Measurements from ENCODE around the gene SYS1.

SYS1 gene

DNA sequence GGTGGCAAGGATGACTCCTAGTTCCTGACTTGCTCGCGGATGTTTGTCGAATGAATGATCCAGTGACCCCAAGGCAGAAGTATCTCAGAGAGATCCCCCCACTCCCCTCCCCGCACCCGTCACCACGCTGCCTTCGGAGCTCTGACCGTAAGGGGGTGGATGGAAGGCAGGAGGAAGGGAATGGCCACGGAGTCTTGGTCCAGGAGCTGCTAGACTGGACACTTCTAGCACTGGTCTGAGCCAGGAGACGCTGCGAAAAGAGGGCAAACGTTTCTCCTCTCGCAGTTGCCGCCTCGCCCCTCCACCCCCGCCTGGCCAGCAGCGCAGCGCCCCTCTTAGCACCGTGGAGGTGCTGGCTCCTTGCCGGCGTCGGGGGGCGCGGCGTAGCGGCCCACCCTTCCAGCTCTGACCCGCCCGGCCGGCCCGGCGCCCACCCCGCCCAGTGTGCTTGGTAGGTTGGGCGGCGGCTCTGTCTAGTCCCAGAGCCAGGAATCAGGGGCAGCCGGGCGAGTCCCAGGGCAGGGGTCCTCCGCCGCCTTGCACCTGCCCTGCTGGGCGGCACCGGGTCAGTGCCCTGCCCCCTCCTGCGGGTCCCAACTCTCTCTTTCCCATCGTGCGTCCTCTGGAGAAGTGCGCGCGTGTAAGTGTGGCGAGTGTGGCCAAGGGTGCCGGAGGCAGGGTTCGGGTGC is 42.8 kb downstream of the SYS1 start:
- Histone ChIP-seq H3K36me3 (ENCODE audit: control insufficient read depth, insufficient read depth, low read length) (peaks cover 4% of the 10 kb centered on the region; the same call in 1 of the 2 replicates), H3K4me3 (ENCODE audit: low read length) (peak overlapping the region; percentile 77), H3K27me3 (ENCODE audit: control insufficient read depth, insufficient read depth, low read length) (peaks cover 3% of the 10 kb centered on the region; the same call in 1 of the 2 replicates), H3K9me3 (ENCODE audit: control insufficient read depth, insufficient read depth, low read length) (peaks cover 1% of the 10 kb centered on the region; the same call in 1 of the 2 replicates), H3K27ac (ENCODE audit: low read length) (no peak overlapping the region), H3K4me1 (ENCODE audit: control insufficient read depth, insufficient read depth, low read length) (0 out of 2 replicates have a peak, but pooled peaks cover 2% of the 10 kb centered on the region)
- DNase-seq (ENCODE audit: low read depth, low spot score) = no peak
- WGBS (ENCODE audit: insufficient coverage, insufficient read length) = no CpG with 5 or more reads among the region's 49 CpGs

DNA sequence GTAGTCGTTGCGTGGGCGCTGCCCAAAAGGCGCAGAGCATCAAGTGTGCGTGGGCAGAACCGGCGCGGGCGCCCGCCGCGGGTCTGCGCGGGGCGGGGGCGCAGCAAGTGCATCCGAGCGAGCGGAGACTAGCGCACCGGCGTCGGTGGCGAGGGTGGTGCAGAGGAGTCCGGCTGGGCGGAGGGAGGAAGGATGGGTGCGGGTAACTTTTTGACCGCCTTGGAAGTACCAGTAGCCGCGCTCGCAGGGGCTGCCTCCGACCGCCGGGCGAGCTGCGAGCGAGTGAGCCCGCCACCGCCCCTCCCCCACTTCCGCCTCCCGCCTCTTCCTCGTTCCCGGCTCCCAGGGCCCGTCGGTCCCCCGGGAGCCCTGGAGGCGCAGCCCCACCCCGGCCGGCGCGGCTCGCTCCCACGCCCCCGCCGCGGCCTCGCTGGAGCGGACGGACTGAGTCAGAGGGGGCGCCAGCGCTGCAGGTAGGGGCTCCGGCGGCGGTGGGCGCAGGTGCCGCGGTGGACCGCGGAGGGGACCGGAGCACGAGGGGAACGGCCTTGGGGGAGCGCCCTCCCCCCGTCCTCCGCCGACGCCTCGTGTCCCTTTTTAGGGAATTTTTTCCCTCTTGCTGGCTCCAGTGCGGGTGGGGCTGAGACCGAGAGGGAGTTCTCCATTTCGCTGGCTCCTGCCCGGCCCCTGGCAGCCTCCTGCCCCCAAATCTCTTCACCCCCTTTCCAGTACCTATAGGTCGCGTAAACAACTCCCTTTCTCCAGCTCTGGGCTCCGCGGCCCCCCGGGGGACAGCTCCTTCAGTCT is 43.5 kb downstream of the SYS1 start:
- 0 out of 2 replicates have a peak, but pooled peaks cover 2% of the 10 kb centered on the region for H3K4me1 ChIP-seq (ENCODE audit: control insufficient read depth, insufficient read depth, low read length)
- no peaks in the 10 kb centered on the region; the same call in 1 of the 2 replicates for H3K9me3 ChIP-seq (ENCODE audit: control insufficient read depth, insufficient read depth, low read length)
- no CpG with 5 or more reads among the region's 87 CpGs for WGBS (ENCODE audit: insufficient coverage, insufficient read length)
- H3K4me3 ChIP-seq (ENCODE audit: low read length) = peak overlapping the region; percentile 77
- H3K27ac ChIP-seq (ENCODE audit: low read length) = no peak overlapping the region
- H3K36me3 ChIP-seq (ENCODE audit: control insufficient read depth, insufficient read depth, low read length) = peaks cover 4% of the 10 kb centered on the region; the same call in 1 of the 2 replicates
- peak; percentile 1 for DNase-seq (ENCODE audit: low read depth, low spot score)
- peaks cover 3% of the 10 kb centered on the region; the same call in 1 of the 2 replicates for H3K27me3 ChIP-seq (ENCODE audit: control insufficient read depth, insufficient read depth, low read length)

DNA sequence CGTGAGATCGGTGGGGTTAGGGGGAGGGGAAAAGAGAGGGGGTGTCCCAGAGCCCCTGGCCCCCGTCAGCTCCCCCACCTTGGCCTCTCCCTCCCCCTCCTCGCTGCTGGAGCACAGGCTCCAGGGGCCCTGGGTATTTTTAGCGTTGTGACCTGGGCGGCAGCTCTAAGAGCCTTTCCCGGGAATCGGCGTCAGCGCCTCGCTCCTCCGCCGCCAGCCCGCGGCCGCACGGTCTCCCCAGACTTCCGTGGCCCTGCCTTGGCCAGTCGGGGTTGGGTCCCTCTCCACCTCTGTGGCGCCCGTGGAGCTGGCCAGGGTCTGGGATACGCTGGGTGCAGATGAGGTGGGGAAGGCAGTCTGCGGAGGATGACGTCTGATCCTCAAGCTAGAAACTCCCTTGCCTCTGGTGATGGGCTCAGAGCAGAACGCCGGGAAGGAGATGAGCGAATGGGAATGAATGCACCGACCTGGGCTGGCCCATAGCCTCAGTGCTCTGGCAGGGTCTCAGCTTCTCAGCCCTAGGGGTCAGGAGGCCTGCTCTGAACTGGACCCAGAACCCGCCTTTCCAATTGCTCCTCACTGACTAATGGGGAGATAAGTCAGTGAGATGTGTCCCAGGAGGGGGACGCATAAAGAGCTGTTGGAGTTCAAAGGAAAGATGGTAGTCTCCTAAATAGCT is 44.2 kb downstream of the SYS1 start:
- Histone ChIP-seq H3K9me3 (ENCODE audit: control insufficient read depth, insufficient read depth, low read length) (no peaks in the 10 kb centered on the region), H3K4me1 (ENCODE audit: control insufficient read depth, insufficient read depth, low read length) (0 out of 2 replicates have a peak, but pooled peaks cover 2% of the 10 kb centered on the region), H3K27ac (ENCODE audit: low read length) (no peak overlapping the region), H3K4me3 (ENCODE audit: low read length) (peak overlapping the region; percentile 77), H3K36me3 (ENCODE audit: control insufficient read depth, insufficient read depth, low read length) (peaks cover 4% of the 10 kb centered on the region; the same call in 1 of the 2 replicates), H3K27me3 (ENCODE audit: control insufficient read depth, insufficient read depth, low read length) (peaks cover 3% of the 10 kb centered on the region; the same call in 1 of the 2 replicates)
- no CpG with 5 or more reads among the region's 30 CpGs for WGBS (ENCODE audit: insufficient coverage, insufficient read length)
- DNase-seq (ENCODE audit: low read depth, low spot score) = peak; percentile 7

DNA sequence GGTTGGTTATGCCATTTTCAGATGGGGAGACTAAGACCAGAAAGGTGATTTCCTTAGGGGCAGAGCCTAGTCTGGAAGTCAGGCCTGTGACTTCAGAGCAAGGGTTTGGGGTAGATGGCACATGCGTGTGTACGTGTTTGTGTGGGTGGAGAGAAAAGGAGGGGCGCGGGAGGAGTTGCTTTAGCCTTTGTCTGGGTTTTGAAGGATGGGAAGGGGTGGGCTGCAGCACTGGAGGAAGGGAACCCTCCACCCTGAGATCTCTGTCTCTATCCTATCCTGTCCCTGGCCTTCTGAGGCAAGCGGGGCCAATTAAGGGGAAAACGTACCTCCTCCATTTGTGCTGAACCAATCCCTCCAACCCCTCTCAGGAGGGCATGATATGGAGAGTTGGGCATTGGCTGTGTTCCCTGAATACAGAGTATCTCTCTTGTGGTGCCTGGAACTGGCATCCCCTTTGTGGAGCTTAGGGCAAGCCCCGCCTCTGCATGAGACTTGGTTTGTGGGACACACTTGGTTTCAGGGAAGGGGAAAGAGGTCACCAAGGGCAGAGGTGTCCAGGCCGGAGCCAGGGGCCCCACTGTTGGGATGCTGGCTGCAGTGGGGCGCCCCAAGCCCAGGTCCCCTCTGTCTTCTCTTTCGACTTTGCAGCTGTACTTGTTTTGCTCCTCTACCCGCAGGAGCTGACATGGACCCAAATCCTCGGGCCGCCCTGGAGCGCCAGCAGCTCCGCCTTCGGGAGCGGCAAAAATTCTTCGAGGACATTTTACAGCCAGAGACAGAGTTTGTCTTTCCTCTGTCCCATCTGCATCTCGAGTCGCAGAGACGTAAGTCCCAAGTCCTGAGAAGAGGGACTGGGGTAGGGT is 45.1 kb downstream of the SYS1 start, which contains the start of gene DBNDD2:
Gene DBNDD2 (plus strand): TSS at position 507 of the 863 bp plus-strand sequence. CDS start 179 bp downstream, at position 686.
- 0 out of 2 replicates have a peak, but pooled peaks cover 2% of the 10 kb centered on the region for H3K4me1 ChIP-seq (ENCODE audit: control insufficient read depth, insufficient read depth, low read length)
- H3K27ac ChIP-seq (ENCODE audit: low read length) = no peak within 1 kb of the TSS
- H3K27me3 ChIP-seq (ENCODE audit: control insufficient read depth, insufficient read depth, low read length) = peaks cover 3% of the 10 kb centered on the region; the same call in 1 of the 2 replicates
- H3K4me3 ChIP-seq (ENCODE audit: low read length) = peak within 1 kb of the TSS; percentile 77
- 100% methylated on average over 2 of the region's 21 CpGs for WGBS (ENCODE audit: insufficient coverage, insufficient read length)
- H3K9me3 ChIP-seq (ENCODE audit: control insufficient read depth, insufficient read depth, low read length) = no peaks in the 10 kb centered on the region
- peaks cover 4% of the 10 kb centered on the region; the same call in 1 of the 2 replicates for H3K36me3 ChIP-seq (ENCODE audit: control insufficient read depth, insufficient read depth, low read length)
- no peak for DNase-seq (ENCODE audit: low read depth, low spot score)

DNA sequence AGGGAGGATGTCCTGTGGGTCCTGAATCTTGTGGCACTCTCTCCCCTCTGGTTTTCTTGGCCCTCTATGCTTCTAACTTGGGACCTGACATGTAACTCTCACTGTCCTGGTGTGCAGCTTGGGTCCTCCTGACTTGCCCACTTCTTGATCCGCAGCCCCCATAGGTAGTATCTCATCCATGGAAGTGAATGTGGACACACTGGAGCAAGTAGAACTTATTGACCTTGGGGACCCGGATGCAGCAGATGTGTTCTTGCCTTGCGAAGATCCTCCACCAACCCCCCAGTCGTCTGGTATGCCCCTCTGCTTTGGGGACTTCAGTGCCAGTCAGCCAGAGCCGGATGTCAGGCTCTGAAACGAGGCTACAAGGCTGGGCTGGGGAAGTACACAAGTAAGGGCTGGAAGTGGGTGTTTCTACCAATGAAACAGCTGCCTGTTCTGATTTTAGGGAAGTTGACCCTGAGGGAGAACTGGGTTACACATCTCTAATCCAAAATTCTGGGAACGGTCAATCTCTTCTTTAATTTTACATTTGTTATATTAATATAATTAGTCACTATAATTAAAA is 45.8 kb downstream of the SYS1 start:
- Histone ChIP-seq H3K36me3 (ENCODE audit: control insufficient read depth, insufficient read depth, low read length) (peaks cover 4% of the 10 kb centered on the region; the same call in 1 of the 2 replicates), H3K4me1 (ENCODE audit: control insufficient read depth, insufficient read depth, low read length) (0 out of 2 replicates have a peak, but pooled peaks cover 2% of the 10 kb centered on the region), H3K27me3 (ENCODE audit: control insufficient read depth, insufficient read depth, low read length) (peaks cover 3% of the 10 kb centered on the region; the same call in 1 of the 2 replicates), H3K9me3 (ENCODE audit: control insufficient read depth, insufficient read depth, low read length) (no peaks in the 10 kb centered on the region), H3K27ac (ENCODE audit: low read length) (no peak overlapping the region), H3K4me3 (ENCODE audit: low read length) (no peak overlapping the region)
- no peak for DNase-seq (ENCODE audit: low read depth, low spot score)
- no CpG with 5 or more reads among the region's 7 CpGs for WGBS (ENCODE audit: insufficient coverage, insufficient read length)

DNA sequence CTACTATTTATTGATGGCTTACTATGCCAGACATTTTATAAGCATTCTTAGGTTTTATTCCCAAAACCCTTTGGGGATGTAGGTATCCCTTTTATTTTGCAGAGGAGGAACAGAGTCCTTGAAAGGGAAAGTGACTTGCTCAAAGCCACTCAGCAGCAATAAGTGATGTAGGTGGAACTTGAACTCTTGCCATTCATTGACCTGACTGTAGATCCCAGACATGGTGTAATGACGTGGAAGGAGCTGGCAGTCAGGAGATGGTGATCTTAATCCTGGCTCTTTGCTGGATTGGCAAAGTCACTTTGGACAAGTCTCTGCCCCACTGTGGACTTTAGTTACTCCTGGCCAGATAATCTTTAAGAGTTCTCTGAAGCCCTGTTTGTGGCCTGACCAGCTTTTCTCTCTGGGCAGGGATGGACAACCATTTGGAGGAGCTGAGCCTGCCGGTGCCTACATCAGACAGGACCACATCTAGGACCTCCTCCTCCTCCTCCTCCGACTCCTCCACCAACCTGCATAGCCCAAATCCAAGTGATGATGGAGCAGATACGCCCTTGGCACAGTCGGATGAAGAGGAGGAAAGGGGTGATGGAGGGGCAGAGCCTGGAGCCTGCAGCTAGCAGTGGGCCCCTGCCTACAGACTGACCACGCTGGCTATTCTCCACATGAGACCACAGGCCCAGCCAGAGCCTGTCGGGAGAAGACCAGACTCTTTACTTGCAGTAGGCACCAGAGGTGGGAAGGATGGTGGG is 46.7 kb downstream of the SYS1 start:
- Histone ChIP-seq H3K9me3 (ENCODE audit: control insufficient read depth, insufficient read depth, low read length) (no peaks in the 10 kb centered on the region), H3K4me1 (ENCODE audit: control insufficient read depth, insufficient read depth, low read length) (0 out of 2 replicates have a peak, but pooled peaks cover 2% of the 10 kb centered on the region), H3K4me3 (ENCODE audit: low read length) (no peak overlapping the region), H3K36me3 (ENCODE audit: control insufficient read depth, insufficient read depth, low read length) (peaks cover 4% of the 10 kb centered on the region; the same call in 1 of the 2 replicates), H3K27ac (ENCODE audit: low read length) (no peak overlapping the region), H3K27me3 (ENCODE audit: control insufficient read depth, insufficient read depth, low read length) (peaks cover 3% of the 10 kb centered on the region; the same call in 1 of the 2 replicates)
- DNase-seq (ENCODE audit: low read depth, low spot score) = no peak
- no CpG with 5 or more reads among the region's 7 CpGs for WGBS (ENCODE audit: insufficient coverage, insufficient read length)

DNA sequence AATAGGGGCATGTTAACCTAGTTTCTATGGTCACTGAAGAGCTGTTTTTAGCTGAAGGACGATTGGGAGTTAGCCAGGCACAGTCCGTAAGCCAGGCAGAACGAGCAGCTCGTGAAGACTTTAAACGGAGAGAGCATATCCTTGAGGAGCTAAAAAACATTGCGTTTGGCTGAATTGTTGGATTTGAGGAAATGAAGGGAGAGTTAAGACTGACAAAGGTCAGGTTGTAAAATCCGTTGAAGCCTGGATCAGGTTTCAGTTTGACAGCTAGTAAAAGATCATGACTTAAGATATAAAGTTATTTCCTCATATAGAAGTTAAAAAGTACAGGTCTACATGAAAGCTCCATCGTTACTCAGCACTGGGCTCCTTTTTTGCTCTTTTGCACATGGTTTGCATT is 47.9 kb downstream of the SYS1 start:
- Histone ChIP-seq H3K36me3 (ENCODE audit: control insufficient read depth, insufficient read depth, low read length) (peaks cover 4% of the 10 kb centered on the region; the same call in 1 of the 2 replicates), H3K27me3 (ENCODE audit: control insufficient read depth, insufficient read depth, low read length) (no peaks in the 10 kb centered on the region), H3K9me3 (ENCODE audit: control insufficient read depth, insufficient read depth, low read length) (no peaks in the 10 kb centered on the region), H3K4me1 (ENCODE audit: control insufficient read depth, insufficient read depth, low read length) (0 out of 2 replicates have a peak, but pooled peaks cover 2% of the 10 kb centered on the region), H3K4me3 (ENCODE audit: low read length) (no peak overlapping the region), H3K27ac (ENCODE audit: low read length) (no peak overlapping the region)
- DNase-seq (ENCODE audit: low read depth, low spot score) = no peak
- 100% methylated on average over 1 of the region's 8 CpGs for WGBS (ENCODE audit: insufficient coverage, insufficient read length)

DNA sequence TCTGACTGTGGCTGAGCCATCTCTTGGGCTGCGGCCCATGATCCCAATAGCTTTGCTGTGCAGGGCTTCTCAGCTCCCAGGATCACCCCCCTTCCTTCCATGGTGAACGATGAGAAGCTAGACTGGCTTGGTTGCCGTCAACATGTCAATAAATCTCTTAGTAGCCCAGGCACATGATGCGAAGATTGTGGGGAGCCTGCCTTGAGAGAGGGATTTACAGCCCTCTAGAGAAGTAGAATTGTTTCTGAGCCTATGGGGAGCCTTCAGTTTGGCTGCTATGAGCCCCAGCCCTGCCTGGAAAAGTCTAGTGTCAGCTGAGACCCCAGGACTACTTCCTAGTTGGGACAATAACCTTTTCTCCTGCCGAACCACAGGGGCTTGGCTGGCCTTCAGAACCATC is 49.7 kb downstream of the SYS1 start:
- Histone ChIP-seq H3K27me3 (ENCODE audit: control insufficient read depth, insufficient read depth, low read length) (no peaks in the 10 kb centered on the region), H3K27ac (ENCODE audit: low read length) (no peak overlapping the region), H3K36me3 (ENCODE audit: control insufficient read depth, insufficient read depth, low read length) (peaks cover 4% of the 10 kb centered on the region; the same call in 1 of the 2 replicates), H3K9me3 (ENCODE audit: control insufficient read depth, insufficient read depth, low read length) (no peaks in the 10 kb centered on the region), H3K4me1 (ENCODE audit: control insufficient read depth, insufficient read depth, low read length) (0 out of 2 replicates have a peak, but pooled peaks cover 2% of the 10 kb centered on the region), H3K4me3 (ENCODE audit: low read length) (no peak overlapping the region)
- no CpG with 5 or more reads among the region's 5 CpGs for WGBS (ENCODE audit: insufficient coverage, insufficient read length)
- no peak for DNase-seq (ENCODE audit: low read depth, low spot score)
